Measurements from ENCODE around the gene ATG12.
"Not testable (repeated sequence)": the region's sequence is repeated elsewhere in the genome, so short reads cannot be mapped to it uniquely, and the experiment has no call there.

DNA sequence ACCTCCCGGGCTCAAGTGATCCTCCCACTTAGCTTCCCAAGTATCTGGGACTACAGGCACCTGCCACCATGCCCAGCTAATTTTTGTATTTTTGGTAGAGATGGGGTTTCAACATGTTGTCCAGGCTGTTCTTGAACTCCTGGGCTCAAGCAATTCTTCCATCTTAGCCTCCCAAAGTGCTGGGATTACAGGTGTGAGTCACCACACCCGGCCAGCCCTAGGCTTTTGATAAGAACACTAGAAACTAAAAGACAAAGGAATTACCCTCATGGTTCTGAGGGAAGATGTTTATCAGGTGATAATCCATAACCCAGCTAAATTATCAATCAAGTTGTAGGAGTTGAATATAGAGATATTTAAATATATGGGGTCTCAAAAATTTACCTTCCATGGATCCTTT, 33.3 kb downstream of the ATG12 start:
- TF ChIP-seq POLR2AphosphoS5, POLR2A (IDR thresholded peaks at IDR 0.05): not testable (repeated sequence)
- TF ChIP-seq, protein P1, sequence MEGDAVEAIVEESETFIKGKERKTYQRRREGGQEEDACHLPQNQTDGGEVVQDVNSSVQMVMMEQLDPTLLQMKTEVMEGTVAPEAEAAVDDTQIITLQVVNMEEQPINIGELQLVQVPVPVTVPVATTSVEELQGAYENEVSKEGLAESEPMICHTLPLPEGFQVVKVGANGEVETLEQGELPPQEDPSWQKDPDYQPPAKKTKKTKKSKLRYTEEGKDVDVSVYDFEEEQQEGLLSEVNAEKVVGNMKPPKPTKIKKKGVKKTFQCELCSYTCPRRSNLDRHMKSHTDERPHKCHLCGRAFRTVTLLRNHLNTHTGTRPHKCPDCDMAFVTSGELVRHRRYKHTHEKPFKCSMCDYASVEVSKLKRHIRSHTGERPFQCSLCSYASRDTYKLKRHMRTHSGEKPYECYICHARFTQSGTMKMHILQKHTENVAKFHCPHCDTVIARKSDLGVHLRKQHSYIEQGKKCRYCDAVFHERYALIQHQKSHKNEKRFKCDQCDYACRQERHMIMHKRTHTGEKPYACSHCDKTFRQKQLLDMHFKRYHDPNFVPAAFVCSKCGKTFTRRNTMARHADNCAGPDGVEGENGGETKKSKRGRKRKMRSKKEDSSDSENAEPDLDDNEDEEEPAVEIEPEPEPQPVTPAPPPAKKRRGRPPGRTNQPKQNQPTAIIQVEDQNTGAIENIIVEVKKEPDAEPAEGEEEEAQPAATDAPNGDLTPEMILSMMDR (IDR thresholded peaks at IDR 0.05), result not testable (repeated sequence)
